ENCODE measurements around the gene TPRN.

GRCh38 chr9:137199411-137200121 is 975 bp downstream of the TPRN start:
- TF ChIP-seq CTCF (conservative IDR thresholded peaks at IDR 0.05 in 1 of 2, IDR thresholded peaks at IDR 0.05 in 1 of 2; ENCODE audit: low read depth in 1 of 2, low read length in 2 of 2) (no peak), EZH2 (IDR thresholded peaks at IDR 0.05; ENCODE audit: low read length, missing control alignments) (no peak)
